ENCODE results near the gene POGLUT3.

Gene POGLUT3

GRCh38 chr11:108498046-108498815, at the start of gene POGLUT3:
Gene POGLUT3 (minus strand): TSS chr11:108498384. CDS start chr11:108498366, 18 bp downstream.
- no peak for DNase-seq

GRCh38 chr11:108545909-108546501, 47.8 kb upstream of the POGLUT3 start:
- DNase-seq: no peak

- no peak for DNase-seq
Measured at GRCh38 chr11:108543316-108543964, 45.3 kb upstream of the POGLUT3 start.

DNA sequence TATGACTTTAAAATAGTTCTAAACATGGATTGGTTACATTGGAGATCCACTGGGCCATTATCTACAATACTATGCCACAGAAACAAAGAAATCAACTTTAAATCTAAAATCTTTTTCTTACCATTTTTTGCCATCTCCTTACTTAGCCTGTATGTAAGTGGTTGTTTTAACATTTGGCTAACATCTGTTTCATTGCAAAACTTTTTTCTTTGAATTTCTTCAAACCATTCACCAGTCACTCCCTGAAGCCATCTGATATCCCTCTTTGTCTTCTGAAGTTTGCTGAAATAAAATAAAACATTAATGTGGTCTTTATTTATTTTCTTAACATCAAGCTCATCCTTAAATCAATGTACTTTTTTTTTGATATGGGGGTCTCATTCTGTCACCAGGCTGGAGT, 43.3 kb upstream of the POGLUT3 start:
- no peak for DNase-seq

DNA sequence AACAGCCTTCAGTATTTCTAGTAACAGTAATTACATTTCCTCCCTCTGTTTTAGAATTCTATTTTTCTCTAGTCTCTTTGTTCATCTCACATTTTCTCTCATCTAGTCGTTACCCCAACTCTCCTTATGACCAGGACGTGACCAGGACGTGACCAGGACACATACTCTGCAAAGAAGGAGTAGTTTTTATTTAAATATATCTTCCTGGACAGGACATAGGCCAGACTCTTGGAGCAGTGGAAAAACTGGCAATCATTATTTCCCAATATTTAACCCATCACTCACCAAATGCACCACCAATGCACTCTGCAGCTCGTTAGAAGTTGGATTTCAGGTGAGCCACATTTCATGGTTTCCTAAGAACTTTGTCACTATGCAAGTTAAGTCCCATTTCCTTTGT, 40.3 kb upstream of the POGLUT3 start:
- DNase-seq: no peak

DNA sequence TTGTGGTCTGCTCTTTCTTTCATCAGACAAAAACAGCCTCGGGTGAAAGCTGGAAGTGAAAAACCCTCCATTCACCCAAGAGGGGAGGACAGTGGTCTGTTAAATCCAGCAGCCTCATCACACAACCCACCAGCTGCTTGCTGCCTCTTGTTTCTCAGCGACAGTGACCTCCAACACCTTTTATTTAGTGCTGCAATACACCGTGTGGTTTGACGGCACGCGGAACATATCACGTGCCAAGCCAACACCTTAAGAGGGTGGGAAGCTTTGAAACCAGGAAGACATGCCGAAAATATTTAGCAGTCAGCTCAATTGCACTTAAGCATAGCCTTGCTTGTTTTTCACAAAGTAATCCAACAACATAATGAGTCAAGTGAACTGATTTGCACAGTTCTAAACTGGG, 39.8 kb upstream of the POGLUT3 start:
- DNase-seq: no peak

GRCh38 chr11:108536783-108537182, 38.6 kb upstream of the POGLUT3 start:
- DNase-seq: no peak

GRCh38 chr11:108535384-108535955, 37.3 kb upstream of the POGLUT3 start:
- no peak for DNase-seq

DNA sequence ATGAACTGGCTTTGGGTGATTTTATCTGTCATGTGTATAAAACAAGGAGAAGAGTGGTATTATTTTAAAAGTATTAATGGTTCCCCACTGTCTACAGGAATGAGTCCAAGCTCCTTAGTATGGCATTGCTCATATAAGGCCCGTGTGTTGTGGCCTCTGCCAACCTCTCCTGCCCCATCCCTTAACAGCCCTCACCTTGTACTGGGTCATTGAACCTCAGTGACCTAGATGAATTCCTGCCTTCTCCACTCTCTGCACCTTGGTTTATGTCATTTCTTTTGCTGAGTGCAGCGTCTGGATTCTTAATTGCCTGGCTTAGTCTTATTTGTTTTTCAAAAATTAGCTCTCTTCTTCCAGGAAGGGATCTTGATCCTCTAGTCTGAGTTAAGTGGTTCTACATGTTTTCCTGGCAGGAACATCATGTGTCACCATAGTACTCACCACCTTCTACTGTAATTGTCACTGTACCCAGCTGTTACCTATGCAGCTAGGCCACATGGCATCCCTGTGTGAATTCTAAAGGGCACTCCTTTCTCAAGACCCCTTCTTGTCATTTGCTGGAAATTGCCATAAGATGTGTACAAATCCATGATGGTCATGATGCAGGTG, 36.2 kb upstream of the POGLUT3 start:
- no peak for DNase-seq

GRCh38 chr11:108530426-108530825, 32.2 kb upstream of the POGLUT3 start:
- DNase-seq: no peak

- DNase-seq: no peak
Measured at GRCh38 chr11:108527382-108527781, 29.2 kb upstream of the POGLUT3 start.

GRCh38 chr11:108525161-108525560, 27.0 kb upstream of the POGLUT3 start:
- DNase-seq: no peak

- DNase-seq: no peak
Measured at GRCh38 chr11:108524422-108524821, 26.2 kb upstream of the POGLUT3 start.

- DNase-seq: no peak
Measured at GRCh38 chr11:108522318-108522717, 24.1 kb upstream of the POGLUT3 start.

- DNase-seq: no peak
Measured at GRCh38 chr11:108518581-108518980, 20.4 kb upstream of the POGLUT3 start.

- DNase-seq: no peak
Measured at GRCh38 chr11:108516125-108516524, 17.9 kb upstream of the POGLUT3 start.

DNA sequence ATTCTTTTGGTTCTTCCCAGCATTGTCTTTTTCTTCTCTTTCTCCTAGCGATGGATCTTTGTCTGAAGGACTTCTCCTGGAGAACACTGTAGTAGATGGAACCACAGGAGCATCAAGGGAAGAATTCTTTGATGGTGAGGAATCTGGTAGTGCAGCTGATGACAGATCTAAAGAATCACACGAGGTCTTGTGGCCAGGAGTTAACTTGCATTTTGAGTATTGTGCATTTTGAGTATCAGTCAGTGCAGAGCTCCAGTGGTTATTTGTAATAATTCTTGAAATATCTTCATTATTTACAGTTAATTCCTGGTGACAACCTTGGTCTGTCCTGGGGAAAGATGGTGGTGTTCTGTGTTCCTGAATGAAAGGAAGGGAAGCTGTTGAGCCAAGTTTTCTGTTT, 14.5 kb upstream of the POGLUT3 start:
- no peak for DNase-seq

- no peak for DNase-seq
Measured at GRCh38 chr11:108511851-108512474, 13.8 kb upstream of the POGLUT3 start.

DNA sequence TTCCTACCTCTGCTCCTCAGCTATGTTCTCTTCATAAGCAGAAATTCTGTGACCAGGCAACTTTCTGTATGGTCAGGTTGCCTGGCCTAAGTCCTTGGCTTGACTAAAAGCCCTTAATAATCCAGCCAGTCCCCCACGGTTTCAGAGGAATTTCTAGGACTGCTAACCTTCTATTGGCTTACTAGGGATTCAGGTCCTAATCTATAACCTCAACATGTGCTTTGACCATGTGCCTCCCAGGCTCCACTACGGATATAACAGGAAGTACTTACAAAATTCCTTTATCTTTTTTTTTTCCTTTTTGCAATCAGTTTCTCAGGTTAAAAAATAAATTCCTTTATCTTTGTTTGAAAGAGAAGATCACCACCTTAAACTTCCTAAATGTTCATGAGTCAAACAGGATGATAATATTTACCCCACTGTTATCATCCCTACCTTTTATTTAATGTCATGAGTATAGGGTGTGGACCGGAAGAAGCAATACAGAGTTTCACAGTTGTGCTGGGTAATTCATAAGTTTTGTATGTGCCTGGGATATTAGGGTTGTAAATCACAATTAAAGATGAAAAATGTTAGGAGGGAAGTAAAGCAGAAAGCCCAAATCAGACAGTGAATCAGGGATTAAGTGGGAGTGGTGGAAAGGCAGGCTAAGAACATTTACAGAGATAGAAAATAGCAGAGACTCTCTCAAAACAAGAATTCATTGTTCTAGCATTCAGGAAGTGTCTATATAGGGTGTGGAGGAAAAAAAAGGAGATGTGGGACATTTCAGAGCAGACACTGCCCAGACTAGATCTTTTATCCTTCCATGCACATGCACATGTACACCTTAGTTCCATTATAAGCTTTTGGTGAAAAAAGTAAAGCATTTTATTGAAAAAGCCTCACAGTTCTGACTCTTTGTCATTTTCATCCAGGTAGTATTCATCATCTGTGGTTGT, 10.7 kb upstream of the POGLUT3 start:
- no peak for DNase-seq

DNA sequence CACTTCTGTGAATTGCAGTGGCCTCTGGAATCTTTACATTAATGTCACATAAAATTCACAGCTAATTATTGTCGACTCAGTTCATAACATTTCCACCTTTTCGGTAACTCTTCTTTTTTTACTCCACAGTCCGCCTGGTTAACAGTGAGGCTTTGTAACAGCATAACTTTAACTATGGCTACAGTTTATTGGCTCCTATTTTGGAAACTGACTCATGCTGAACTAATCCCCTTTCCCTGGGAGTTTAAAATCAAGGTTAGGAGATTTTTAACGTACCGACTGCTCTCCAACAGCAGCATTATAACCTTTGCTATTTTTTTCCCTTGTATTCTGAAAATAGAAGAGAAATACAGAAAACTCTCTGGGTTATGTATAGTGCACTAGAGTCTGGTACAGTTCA, 3.2 kb upstream of the POGLUT3 start:
- no peak for DNase-seq

DNA sequence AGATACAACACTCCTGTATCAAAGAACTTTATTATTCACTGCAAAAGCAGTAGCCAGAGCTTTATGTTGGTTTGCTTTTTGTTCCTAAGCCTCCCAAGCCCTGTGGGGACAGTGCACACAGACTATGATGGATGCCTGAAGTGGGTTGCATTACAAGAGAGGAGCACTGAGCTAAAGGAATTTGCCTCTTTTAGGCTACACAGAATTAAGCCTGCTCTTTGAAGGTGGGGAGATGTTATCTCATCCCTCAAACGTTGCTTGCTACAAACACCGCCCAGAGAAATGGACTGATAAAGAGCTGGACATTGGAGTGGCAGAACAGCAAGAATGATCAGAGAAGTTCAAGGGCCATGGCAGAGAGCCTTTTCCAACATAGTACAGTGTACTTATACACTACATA, 2.5 kb upstream of the POGLUT3 start:
- DNase-seq: no peak

DNA sequence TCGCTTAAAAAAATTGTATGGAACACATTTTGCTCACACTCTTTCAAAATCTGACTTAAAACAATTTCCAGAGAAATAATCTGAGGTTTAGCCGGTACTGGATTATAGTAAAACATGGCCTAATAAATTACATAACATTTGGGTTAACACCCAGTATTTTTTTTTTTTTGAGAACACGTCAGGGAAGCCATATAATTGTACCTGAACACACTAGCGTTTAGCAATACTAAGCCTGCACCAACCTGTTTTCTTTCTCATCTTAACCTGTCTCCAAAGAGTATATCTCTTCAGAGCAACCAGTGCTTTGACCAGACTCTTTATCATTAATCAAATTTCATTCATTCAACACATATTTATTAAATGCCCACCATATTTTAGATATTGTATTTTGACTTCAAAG, 2.0 kb upstream of the POGLUT3 start:
- DNase-seq: no peak
